ENCODE results near the gene YTHDC1. TPM values are rescaled to one million over a fixed set of nuclear protein-coding genes. Genes with fewer than 3 reads are reported as not detected.

YTHDC1 gene
- total and polyA plus RNA-seq, 2 of the 4 experiments (the other 2 are of a cell fraction): 31.9 to 32.7 TPM

- no peak overlapping the region for H3K56ac ChIP-seq (ENCODE audit: extremely low read depth, insufficient read depth, low read length)
- no peaks in the 10 kb centered on the region for H3K9me1 ChIP-seq (ENCODE audit: insufficient read depth, low read length)
- no peak overlapping the region for H2AK5ac ChIP-seq (ENCODE audit: low read depth, low read length)
- no peak overlapping the region for H3K18ac ChIP-seq (ENCODE audit: low read depth, low read length)
- CTCF ChIA-PET: interaction anchor here (2.4 kb wide), 1 partner anchor 103 kb away, joined by 27 read pairs; no protein-coding TSS in a partner anchor
- no peak overlapping the region for H4K91ac ChIP-seq (ENCODE audit: insufficient read depth, low read depth, low read length)
- no peak overlapping the region for H3K4me2 ChIP-seq (ENCODE audit: low read depth, low read length)
- 0 out of 2 replicates have a peak, but pooled peaks cover 2% of the 10 kb centered on the region for H3K4me1 ChIP-seq (ENCODE audit: control insufficient read depth, insufficient read depth, low read length)
- no peak overlapping the region for H4K5ac ChIP-seq (ENCODE audit: low read depth, low read length)
- intact Hi-C loops (cut with micrococcal nuclease) (loop anchor here (1.0 to 2.0 kb wide), 3 partner anchors 76 to 225 kb away; no protein-coding TSS in a partner anchor), dilution Hi-C loops (cut with HindIII; ENCODE audit: low sequenced_read_pairs, unreplicated experiment) (no loop called here), in situ Hi-C loops (cut with MboI; ENCODE audit: low sequenced_read_pairs) (loop anchor here (5.0 to 25.0 kb wide), 3 partner anchors 104 to 889 kb away; no protein-coding TSS in a partner anchor)
- no peaks in the 10 kb centered on the region for H3K36me3 ChIP-seq (ENCODE audit: control insufficient read depth, insufficient read depth, low read length)
- no TSS peak for BruUV-seq (replicated peaks)
- no peak overlapping the region for H2BK5ac ChIP-seq (ENCODE audit: low read depth, low read length, poor library complexity, severe bottlenecking)
- no peak overlapping the region for H3K9ac ChIP-seq (ENCODE audit: low read depth, low read length)
- H2AK9ac ChIP-seq (replicated peaks; ENCODE audit: low read depth, low read length, poor library complexity): no peak overlapping the region
- no peak overlapping the region for H3K23ac ChIP-seq (ENCODE audit: low read depth, low read length)
- no peak overlapping the region for H4K8ac ChIP-seq (ENCODE audit: low read depth in 2 of 2, low read length in 2 of 2)
- no peak overlapping the region for H2AFZ ChIP-seq (replicated peaks; ENCODE audit: low read length, poor library complexity)
- H2BK15ac ChIP-seq (ENCODE audit: low read depth, low read length): no peak overlapping the region
- no peak overlapping the region for H3K27ac ChIP-seq (ENCODE audit: insufficient read depth, low read length)
- no peak overlapping the region for H3K4ac ChIP-seq (ENCODE audit: low read depth, low read length)
- no peaks in the 10 kb centered on the region for H3K79me1 ChIP-seq (ENCODE audit: low read depth in 1 of 2, low read length in 2 of 2)
- no peak for DNase-seq
- H3K27me3 ChIP-seq (ENCODE audit: control insufficient read depth, insufficient read depth, low read length): no peaks in the 10 kb centered on the region
- no CpG with 5 or more reads among the region's 2 CpGs for WGBS, 2 experiments (ENCODE audit: extremely low coverage in 2 of 2, insufficient read length in 1 of 2)
- ATAC-seq (ENCODE audit: low read depth): peak; percentile 24; the same call in 1 of the 2 replicates
- POLR2A ChIA-PET (ENCODE audit: unreplicated experiment): no interaction called here
- TF ChIP-seq FOS (IDR thresholded peaks at IDR 0.05; ENCODE audit: low read depth, low read length) (no peak), ELK1 (IDR thresholded peaks at IDR 0.05; ENCODE audit: borderline replicate concordance, low read depth, low read length) (no peak), CHD1 (IDR thresholded peaks at IDR 0.05; ENCODE audit: low read depth, low read length) (no peak), BHLHE40 (IDR thresholded peaks at IDR 0.05; ENCODE audit: low read depth, low read length) (no peak)
- no peak overlapping the region for H3K14ac ChIP-seq (replicated peaks; ENCODE audit: low read depth, low read length)
- H4K20me1 ChIP-seq (ENCODE audit: insufficient read depth, low read length): no peaks in the 10 kb centered on the region
- no peaks in the 10 kb centered on the region for H3K9me3 ChIP-seq (ENCODE audit: control insufficient read depth, insufficient read depth, low read length)
- no peak overlapping the region for H2BK20ac ChIP-seq (ENCODE audit: low read depth, low read length)
- no peak overlapping the region for H2BK120ac ChIP-seq (ENCODE audit: low read depth, low read length)
- no peak overlapping the region for H3K4me3 ChIP-seq (ENCODE audit: insufficient read depth, low read depth, low read length)
Measured at GRCh38 chr4:68272860-68273259, 77.0 kb downstream of the YTHDC1 start.

All from IMR-90 (cell line).